Stimulated activated CD8-positive, alpha-beta memory T cell treated with anti-CD3 and anti-CD28 coated beads, Interleukin-2, amount 100 ng/mL, for 1 hour (primary cell): ENCODE data around the gene SLC25A44.
"Not testable (repeated sequence)": the region's sequence is repeated elsewhere in the genome, so short reads cannot be mapped to it uniquely, and the experiment has no call there.

ENCODE experiments used
- DNase-seq, 2 donors: peaks; one replicate each; pipeline ENCODE4 v3.0.0-alpha.2; 2020; ENCODE audit warnings: low read depth in 2 of 2

Gene SLC25A44

DNA sequence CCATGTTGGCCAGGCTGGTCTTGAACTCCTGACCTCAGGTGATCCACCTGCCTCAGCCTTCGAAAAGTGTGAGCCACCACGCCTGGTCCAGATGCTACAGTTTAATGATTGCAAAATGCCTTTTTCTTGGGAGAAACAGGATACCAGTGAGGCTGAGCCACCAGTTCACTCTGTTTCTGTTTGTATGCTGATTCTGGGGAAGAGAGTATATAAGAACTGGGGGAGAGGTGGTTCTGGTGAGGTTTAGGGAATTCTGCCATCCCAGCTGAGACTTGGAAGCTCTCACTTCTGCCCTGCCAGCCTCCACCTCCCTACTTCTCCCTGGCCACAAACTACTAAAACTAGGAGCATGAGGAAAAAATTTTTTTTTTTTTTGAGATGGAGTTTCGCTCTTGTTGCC is 10.8 kb downstream of the SLC25A44 start:
- DNase-seq: no peak

DNA sequence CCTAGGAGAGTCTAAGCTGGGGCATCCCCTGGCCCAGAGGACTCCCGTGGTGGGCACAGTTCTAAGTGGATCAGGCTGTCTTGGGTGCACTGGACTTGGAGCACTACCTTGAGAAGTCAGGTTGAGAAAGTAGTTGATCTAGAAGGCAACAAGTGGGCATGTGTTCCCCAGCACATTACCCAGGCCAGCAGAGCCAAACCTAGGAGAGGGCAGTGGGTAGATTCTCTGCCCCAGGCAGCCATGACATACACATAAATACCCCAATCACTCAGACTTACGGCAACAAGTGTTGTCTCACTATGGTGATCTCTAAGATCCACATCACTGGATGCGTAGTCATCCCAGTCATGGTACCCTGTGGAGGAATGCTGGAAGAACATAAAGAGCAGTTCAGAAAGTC is 17.3 kb downstream of the SLC25A44 start:
- no peak for DNase-seq

DNA sequence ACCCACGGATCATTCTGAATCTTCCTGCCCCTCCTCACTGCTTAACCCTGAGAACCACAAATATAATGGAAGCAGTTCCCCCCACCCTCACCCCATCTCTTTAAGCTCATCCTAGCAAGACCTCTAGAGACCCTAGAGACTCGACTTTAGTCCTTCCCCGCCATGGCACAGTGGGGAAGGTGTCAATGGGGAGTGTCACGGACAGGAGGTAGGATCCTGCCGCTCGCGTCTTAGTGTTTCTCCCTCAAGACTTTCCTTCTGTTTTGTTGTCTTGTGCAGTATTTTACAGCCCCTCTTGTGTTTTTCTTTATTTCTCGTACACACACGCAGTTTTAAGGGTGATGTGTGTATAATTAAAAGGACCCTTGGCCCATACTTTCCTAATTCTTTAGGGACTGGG is 18.2 kb downstream of the SLC25A44 start:
- no peak for DNase-seq

DNA sequence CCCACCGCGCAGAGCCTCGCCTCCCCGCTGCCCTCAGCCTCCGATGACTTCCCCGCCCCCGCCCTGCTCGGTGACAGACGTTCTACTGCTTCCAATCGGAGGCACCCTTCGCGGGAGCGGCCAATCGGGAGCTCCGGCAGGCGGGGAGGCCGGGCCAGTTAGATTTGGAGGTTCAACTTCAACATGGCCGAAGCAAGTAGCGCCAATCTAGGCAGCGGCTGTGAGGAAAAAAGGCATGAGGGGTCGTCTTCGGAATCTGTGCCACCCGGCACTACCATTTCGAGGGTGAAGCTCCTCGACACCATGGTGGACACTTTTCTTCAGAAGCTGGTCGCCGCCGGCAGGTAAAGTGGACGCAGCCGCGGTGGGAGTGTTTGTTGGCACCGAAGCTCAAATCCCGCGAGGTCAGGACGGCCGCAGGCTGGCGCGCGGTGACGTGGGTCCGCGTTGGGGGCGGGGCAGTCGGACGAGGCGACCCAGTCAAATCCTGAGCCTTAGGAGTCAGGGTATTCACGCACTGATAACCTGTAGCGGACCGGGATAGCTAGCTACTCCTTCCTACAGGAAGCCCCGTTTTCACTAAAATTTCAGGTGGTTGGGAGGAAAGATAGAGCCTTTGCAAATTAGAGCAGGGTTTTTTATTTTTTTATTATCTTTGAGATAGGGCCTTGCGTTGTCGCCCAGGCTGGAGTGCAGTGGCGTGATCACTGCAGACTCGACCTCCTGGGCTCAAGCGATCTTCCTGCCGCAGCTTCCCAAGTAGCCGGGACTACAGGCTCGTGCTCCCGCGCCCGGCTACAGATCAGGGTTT is 19.1 kb downstream of the SLC25A44 start, which contains the start of gene PMF1:
PMF1 (plus strand) TSS at position 175 of the 811 bp plus-strand sequence; CDS start at position 184, 9 bp downstream.
- peak; percentile 88 to 91 for DNase-seq

DNA sequence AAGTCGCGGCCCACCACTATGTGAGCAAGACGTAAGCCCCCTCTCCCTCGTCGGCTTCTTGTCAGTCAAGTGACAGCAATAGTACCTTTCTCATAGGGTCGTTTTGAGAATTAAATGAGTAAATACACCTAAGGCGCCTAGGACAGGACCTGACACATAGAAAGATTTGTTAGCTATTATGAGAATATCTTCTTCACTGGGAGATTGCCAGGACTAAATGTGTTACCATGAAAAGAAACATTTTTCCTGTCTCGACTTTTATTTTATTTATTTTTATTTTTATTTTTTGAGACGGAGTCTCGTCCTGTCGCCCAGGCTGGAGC is 19.7 kb downstream of the SLC25A44 start:
- no peak for DNase-seq

DNA sequence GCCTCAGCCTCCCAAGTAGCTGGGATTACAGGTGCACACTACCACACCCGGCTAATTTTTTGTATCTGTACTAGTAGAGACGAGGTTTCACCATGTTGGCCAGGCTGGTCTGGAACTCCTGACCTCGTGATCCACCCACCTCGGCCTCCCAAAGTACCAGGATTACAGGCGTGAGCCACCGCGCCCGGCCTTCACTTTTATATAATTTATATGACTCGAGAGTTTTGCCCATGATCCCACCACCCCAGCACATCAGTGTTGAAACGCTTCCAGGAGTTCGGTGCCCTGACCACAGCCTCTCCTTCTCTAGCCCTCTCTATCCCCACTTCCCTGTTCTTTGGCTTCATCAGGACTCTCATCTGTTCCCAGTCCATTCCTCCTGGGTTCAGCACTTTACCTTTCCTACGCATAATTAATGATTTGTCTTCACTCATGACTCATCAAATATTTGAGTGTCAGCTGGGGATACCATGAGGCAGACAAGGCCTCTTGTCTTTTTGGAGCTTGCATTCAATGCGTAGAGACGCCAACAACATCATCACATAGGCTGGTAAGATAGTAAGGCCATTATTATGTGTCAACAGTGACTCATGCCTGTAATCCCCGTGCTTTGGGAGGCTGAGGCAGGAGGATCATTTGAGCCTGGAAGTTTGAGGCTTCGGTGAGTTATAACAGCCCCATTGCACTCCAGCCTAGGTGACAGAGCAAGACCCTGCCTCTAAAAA is 20.3 kb downstream of the SLC25A44 start:
- DNase-seq: no peak

GRCh38 chr1:156216361-156217086 is 22.6 kb downstream of the SLC25A44 start:
- not testable (repeated sequence) for DNase-seq

GRCh38 chr1:156217871-156218270 is 24.0 kb downstream of the SLC25A44 start:
- DNase-seq: no peak

GRCh38 chr1:156220226-156220625 is 26.3 kb downstream of the SLC25A44 start:
- no peak for DNase-seq

DNA sequence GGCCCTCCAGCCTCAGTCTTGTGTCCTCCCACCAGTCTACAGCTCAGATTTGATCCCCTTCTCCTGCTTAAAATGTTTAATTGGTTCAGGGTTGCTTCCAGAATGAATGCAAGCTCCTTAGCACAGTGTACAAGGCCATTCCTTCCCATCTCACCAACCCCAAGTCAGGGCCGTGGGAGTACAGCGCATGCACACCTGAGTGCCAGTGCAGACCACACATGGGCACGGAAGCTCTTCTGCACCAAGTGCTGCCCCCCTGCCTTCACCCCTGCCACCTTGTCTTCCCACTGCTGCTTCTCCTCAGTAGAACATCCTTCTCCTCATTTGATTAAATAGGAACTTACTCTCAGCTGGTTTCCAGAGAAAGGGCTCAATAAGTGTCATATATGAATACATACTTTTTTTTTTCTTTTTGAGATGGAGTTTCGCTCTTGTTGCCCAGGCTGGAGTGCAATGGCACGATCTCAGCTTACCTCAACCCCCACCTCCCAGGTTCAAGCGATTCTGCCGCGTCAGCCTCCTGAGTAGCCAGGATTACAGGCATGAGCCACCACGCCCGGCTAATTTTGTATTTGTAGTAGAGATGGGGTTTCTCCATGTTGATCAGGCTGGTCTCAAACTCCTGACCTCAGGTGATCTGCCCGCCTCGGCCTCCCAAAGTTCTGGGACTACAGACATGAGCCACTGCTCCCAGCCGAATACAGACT is 28.2 kb downstream of the SLC25A44 start:
- no peak for DNase-seq

DNA sequence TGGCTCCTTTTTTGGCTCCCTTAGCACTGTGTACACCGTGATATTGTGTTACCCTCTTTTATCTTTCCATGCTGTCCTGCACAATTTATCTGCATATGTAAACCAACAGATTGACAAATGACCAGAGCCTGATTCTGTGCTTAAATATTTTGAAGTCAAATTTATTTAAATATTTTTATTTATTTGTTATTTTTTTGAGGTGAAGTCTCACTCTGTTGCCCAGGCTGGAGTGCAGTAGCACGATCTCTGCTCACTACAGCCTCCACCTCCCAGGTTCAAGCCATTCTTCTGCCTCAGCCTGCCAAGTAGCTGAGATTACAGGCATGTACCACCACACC is 31.7 kb downstream of the SLC25A44 start:
- DNase-seq: no peak

GRCh38 chr1:156226116-156226538 is 32.2 kb downstream of the SLC25A44 start:
- no peak for DNase-seq

DNA sequence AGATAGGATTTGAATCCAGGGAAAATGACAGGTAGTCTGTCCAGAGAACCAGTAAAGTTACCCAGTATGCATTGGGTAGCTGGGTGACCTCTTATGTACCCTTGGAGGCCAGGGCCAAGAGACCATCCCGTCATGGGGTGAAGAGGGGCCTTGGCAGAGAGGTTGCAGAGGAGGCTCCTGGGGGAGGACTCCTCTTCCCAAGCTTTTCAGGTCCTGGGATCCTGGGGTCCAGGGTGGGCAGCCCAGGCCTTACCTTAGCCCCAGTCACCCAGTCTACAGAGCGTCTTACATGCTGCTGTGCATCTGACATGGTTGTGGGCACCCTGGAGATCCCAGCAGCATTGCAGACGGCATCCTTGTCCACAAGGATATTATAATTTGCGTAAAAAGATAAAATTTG is 32.9 kb downstream of the SLC25A44 start:
- DNase-seq: no peak

DNA sequence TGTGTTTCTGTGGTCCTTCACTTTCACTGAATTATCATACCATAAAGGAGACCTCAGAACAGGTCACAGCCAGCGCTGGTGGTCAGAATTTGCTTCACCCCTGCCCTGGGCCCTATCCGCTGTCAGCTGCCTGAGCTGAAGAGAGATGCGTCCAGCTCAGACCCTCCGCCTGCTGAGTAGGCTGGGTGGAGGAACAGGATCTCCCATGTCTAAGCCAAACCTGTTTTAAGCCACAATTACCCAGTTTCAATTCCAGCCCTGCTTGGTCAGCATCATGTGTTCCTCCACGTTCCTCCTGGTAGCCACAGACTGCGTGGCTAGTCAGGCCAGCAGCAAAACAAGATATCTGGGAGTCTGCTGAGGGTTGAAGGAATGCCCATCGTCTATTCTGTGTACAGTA is 34.6 kb downstream of the SLC25A44 start:
- no peak for DNase-seq

DNA sequence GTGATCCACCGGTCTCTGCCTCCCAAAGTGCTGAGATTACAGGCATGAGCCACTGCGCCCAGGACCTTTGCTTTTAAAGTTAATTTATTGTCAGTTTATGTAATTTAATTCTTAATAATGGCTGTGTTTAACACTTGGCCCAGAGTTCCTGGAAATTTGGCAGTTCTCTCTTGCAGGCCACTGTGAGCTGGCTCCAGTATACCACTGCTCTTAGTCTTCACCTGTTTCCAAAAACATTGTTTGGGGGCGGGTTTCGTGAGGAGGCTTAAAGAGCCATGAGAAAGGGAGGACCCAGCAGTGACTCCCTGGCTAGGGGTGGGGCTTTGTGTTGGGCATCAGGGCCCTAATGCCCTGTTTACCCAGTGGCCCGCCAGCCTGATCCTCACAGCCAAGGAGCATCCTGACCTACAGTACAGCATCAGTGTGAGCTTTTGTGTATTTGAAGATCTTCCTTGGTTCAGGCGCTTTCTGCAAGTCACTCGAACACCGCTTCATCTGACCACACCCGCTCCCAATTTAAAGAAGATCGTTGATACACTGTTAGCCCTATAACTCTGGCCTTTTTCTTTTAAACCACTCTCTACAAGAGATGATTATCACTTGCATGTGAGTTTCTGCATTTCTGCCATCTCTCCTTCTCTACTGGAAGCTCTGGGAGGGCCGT is 36.0 kb downstream of the SLC25A44 start:
- no peak for DNase-seq

DNA sequence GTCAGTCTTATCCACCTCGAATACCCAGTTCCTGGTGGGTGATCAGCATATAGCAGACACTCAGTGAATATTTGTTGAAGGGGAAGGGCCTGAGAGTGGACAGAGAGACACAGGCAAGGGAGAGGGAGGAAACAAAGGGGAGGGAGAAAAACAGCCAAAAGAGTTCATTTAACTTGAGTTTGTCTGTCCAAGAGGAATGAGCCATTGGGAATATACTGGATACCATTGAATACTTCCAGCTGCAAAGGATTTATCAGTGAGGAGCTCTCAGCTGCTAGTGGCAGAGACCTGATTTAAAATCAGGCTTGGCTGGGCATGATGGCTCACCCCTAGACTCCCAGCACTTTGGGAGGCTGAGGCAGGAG is 36.6 kb downstream of the SLC25A44 start:
- no peak for DNase-seq

DNA sequence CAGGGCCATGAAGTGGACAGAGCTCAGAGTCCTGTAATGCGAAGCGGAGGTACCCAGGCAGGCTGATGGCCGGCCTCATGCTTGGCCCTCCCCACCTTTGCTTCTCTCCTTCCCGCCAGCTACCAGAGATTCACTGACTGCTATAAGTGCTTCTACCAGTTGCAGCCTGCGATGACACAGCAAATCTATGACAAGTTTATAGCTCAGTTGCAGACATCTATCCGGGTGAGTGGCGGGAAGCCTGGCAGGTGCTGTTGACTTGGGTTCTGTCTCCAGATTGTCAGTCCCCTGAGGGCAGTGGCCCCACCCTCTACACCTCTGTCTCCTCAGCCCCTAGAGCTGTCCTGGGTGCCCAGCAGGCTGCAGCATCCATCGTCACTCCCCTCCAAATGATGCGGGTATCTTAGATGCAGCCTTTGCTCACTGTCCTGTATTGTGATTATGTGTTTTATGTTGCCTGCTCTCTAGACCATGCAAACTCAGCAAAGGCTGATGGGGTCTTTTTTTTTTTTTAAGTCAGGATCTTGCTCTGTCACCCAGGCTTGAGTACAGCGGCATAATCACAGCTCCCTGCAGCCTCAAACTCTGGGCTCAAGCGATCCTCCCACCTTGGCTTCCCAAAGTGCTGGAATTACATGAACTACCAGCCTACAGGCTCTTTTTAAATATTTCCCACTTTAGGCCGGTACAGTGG is 38.4 kb downstream of the SLC25A44 start:
- DNase-seq: no peak

DNA sequence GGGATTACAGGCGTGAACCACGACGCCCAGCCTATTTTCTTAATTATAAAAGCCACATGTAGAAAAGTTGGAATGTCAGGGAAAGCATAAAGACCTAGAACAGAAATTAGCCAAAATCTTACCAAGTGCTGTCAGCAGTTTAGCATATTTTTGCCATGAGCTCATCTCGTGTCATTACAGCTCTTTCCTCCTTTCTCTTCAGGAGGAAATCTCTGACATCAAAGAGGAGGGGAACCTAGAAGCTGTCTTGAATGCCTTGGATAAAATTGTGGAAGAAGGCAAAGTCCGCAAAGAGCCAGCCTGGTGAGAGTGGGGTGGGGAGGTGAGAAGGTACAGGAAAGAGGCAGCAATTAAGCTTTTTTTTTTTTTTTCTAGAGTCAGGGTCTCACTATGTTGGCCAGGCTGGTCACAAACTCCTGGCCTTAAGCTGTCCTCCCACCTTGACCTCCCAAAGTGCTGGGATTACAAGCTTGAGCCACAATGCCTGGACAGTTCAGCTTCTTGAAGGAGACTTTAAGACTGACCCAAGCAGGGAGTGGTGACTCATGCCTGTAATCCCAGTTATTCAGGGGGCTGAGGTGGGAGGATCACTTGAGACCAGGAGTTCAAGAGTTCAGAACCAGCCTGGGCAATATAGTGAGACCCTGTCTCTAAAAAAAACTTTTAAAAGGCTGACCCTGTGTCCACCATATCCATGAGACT is 39.7 kb downstream of the SLC25A44 start:
- no peak for DNase-seq

- no peak for DNase-seq
Measured at GRCh38 chr1:156236164-156236563, 42.3 kb downstream of the SLC25A44 start.

GRCh38 chr1:156238248-156238647 is 44.3 kb downstream of the SLC25A44 start:
- DNase-seq: no peak
